Lung (tissue), 12 donors: ENCODE measurements around the gene PSMD13. TPM values are rescaled to one million over a fixed set of nuclear protein-coding genes. Genes with fewer than 3 reads are reported as not detected.
A peak's percentile ranks its signal among the peaks of the same experiment; 100 is the strongest.

Source experiments
- ATAC-seq: fragments of 200-7000 bp; cut with Tn5 transposase; one replicate; pipeline ENCODE4 v1.9.1; 2020; ENCODE audit warnings: moderate number of reproducible peaks; ENCODE audit not compliant: insufficient read depth, low FRiP score
- DNase-seq, 3 donors: peaks; one replicate each; pipeline ENCODE4 v3.0.0-alpha.2; 2013 to 2017
- H3K27ac ChIP-seq, 2 donors: one replicate each; pipeline ENCODE4 v1.5.1; 2013; ENCODE audit warnings: mild to moderate bottlenecking in 2 of 2, moderate library complexity in 2 of 2, control low read depth in 1 of 2, inconsistent platforms in 1 of 2, low read depth in 1 of 2, low read length in 1 of 2
- H3K27me3 ChIP-seq, 3 donors: one replicate each; pipeline ENCODE4 v1.5.1; 2013; ENCODE audit warnings: low read length in 2 of 3; ENCODE audit not compliant: control insufficient read depth in 3 of 3, insufficient read depth in 3 of 3
- H3K36me3 ChIP-seq, 4 donors: one replicate each; pipeline ENCODE4 v1.5.1; 2013; ENCODE audit warnings: low read length in 4 of 4, mild to moderate bottlenecking in 1 of 4, moderate library complexity in 1 of 4; ENCODE audit not compliant: control insufficient read depth in 4 of 4, insufficient read depth in 4 of 4
- H3K4me1 ChIP-seq, 5 donors: one replicate each; pipeline ENCODE4 v1.5.1; 2013; ENCODE audit warnings: low read length in 5 of 5, mild to moderate bottlenecking in 2 of 5, moderate library complexity in 1 of 5; ENCODE audit not compliant: control insufficient read depth in 5 of 5, insufficient read depth in 5 of 5
- H3K4me3 ChIP-seq: one replicate; pipeline ENCODE4 v1.5.1; 2013; ENCODE audit warnings: mild to moderate bottlenecking, control low read depth, moderate library complexity
- H3K9ac ChIP-seq, 2 donors: one replicate each; pipeline ENCODE4 v1.5.1; 2013; ENCODE audit warnings: low read length in 2 of 2, control low read depth in 1 of 2; ENCODE audit not compliant: insufficient read depth in 1 of 2
- H3K9me3 ChIP-seq, 4 donors: one replicate each; pipeline ENCODE4 v1.5.1; 2013; ENCODE audit warnings: low read length in 3 of 4, mild to moderate bottlenecking in 1 of 4, moderate library complexity in 1 of 4; ENCODE audit not compliant: control insufficient read depth in 4 of 4, insufficient read depth in 3 of 4
- WGBS, 2 donors: extraction: QIAGEN DNeasy Blood & Tissue Kit; methylation state at CpG; one replicate each; pipeline ENCODE4 v1.1.7; 2013; 5-methylcytosine and 5-hydroxymethylcytosine counted together
- polyA plus RNA-seq, 2 donors: library from polyadenylated mRNA; stranded (reverse); fragments of 200-250 nt; gene quantifications; one replicate each; pipeline ENCODE4 v1.2.1, GENCODE V29; 2013
- total RNA-seq, 2 donors: library from RNA; depleted of rRNA in 1 of 2; stranded (reverse); fragments of >200 nt in 1 of 2; gene quantifications; one replicate each; pipeline ENCODE4 v1.2.1, GENCODE V29; 2014 to 2021
- TF ChIP-seq, protein P1 (sequence below): IDR thresholded peaks from 2 replicates; pipeline ENCODE4 v1.5.1; 2012; ENCODE audit warnings: mild to moderate bottlenecking; ENCODE audit errors: control extremely low read depth, extremely low read depth
- donor health status: control.
- donor health status: control.
- donor health status: Bipolar disorder and iron deficiency.
- donor health status: healthy.
- donor health status: DM: yes; HTN: yes; CAD: no.

Gene PSMD13
- total and polyA plus RNA-seq, 4 donors = 75.2 to 184 (median 145) TPM

DNA sequence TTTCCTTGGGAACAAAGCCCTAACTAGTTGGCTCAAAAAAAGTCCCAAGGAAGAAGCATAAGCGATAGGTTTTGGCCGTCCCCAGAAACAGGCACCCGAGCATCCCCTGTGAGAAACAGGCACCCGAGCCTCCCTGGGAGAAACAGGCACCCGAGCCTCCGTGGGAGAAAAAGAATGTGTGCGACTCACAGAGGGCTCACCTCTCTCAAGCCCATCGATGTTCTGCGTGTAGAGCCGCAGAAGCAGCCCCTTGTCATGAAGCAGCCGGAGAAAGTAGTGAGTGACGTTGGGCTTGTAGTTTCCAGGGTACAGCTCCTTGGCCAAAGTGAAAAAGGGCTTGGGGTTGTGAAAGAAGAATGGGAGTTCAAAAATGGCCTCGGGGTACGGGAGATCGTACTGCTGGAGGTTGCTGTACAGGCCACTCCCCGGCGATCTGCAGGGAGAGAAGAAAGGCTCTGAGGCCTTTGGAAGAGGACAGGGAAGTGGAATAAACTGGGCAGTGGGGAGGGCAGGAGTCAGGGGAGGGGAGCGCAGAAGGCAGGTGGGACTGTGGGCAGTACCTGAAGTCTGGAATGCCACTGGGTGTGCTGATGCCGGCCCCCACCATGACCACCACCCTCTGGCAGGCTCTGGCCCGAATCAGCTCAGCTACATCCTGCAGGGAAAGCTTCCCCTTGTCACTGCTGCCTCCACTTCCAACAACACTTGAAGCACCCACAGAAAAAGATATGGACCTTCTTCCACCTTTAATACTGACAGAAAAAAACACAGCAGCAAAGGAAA is 3.8 kb upstream of the PSMD13 start:
- TF ChIP-seq, protein P1, sequence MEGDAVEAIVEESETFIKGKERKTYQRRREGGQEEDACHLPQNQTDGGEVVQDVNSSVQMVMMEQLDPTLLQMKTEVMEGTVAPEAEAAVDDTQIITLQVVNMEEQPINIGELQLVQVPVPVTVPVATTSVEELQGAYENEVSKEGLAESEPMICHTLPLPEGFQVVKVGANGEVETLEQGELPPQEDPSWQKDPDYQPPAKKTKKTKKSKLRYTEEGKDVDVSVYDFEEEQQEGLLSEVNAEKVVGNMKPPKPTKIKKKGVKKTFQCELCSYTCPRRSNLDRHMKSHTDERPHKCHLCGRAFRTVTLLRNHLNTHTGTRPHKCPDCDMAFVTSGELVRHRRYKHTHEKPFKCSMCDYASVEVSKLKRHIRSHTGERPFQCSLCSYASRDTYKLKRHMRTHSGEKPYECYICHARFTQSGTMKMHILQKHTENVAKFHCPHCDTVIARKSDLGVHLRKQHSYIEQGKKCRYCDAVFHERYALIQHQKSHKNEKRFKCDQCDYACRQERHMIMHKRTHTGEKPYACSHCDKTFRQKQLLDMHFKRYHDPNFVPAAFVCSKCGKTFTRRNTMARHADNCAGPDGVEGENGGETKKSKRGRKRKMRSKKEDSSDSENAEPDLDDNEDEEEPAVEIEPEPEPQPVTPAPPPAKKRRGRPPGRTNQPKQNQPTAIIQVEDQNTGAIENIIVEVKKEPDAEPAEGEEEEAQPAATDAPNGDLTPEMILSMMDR = no peak
- Histone ChIP-seq H3K36me3 (peaks cover 0 to 15% (median 1%) of the 10 kb centered on the region in 4 donors), H3K9me3 (no peaks in the 10 kb centered on the region), H3K4me3 (no peak overlapping the region), H3K27ac (no peak overlapping the region), H3K4me1 (peaks cover 3 to 16% (median 6%) of the 10 kb centered on the region in 5 donors), H3K27me3 (no peaks in the 10 kb centered on the region), H3K9ac (no peak overlapping the region)
- DNase-seq = no peak
- WGBS, 2 donors = 91 to 96% methylated on average over 20 of the region's 20 CpGs
- no peak for ATAC-seq

DNA sequence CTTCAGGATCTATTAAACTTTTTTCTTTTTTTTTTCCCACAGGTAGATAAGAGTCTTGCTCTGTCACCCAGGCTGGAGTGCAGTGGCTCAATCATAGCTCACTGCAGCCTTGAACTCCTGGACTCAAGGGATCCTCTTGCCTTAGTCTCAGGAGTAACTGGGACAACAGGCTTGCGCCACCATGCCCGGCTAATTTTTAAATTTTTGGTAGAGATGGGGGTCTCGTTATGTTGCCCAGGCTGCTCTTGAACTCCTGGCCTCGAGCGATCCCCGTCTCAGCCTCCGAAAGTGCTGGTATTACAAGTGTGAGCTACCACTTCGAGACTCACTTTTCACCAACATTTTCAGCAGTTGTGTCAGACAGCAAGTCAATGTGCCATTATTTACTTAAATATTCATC is 1.6 kb upstream of the PSMD13 start:
- Histone ChIP-seq H3K4me1 (peaks cover 5 to 19% (median 6%) of the 10 kb centered on the region in 5 donors), H3K36me3 (peaks cover 0 to 7% (median 4%) of the 10 kb centered on the region in 4 donors), H3K27ac (no peak overlapping the region), H3K9ac (peak overlapping the region; percentile 63 to 64), H3K9me3 (no peaks in the 10 kb centered on the region), H3K27me3 (no peaks in the 10 kb centered on the region), H3K4me3 (no peak overlapping the region)
- ATAC-seq (no peak), DNase-seq (no peak)
- TF ChIP-seq, protein P1 = no peak
- WGBS, 2 donors = 78% methylated on average over 8 of the region's 8 CpGs

DNA sequence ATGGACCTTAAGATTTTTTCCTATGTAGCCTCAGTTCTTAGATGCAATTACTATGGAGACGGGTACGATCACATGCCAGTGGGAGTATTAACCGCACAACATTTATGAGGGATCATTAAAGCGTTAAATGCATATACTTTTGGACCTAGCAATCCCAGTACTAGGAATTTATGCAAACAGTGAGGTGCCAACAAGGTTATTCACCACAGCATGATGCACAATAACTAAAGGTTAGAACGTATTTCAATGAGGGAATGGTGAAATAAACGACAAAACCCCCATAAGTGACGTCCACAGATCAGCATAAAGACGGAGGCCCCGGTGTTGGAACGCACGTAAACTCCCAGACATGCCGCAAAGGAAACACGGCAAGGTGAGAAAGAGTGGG is 1.2 kb upstream of the PSMD13 start:
- H3K27ac ChIP-seq = peak overlapping the region; percentile 97 to 98
- peaks cover 5 to 19% (median 6%) of the 10 kb centered on the region in 5 donors for H3K4me1 ChIP-seq
- DNase-seq = no peak
- ATAC-seq = no peak
- H3K9me3 ChIP-seq = no peaks in the 10 kb centered on the region
- H3K36me3 ChIP-seq = peaks cover 0 to 7% (median 4%) of the 10 kb centered on the region in 4 donors
- H3K27me3 ChIP-seq = no peaks in the 10 kb centered on the region
- TF ChIP-seq, protein P1 = no peak
- peak overlapping the region; percentile 94 for H3K4me3 ChIP-seq
- WGBS, 2 donors = 2 to 4% methylated on average over 13 of the region's 13 CpGs
- peak overlapping the region; percentile 63 to 64 for H3K9ac ChIP-seq
